Amygdala (tissue), 56 donors: ENCODE results near the gene SPTLC2.
"Not testable (repeated sequence)": the region's sequence is repeated elsewhere in the genome, so short reads cannot be mapped to it uniquely, and the experiment has no call there.

Source experiments
- DNase-seq, 56 donors: peaks; one replicate each; lab custom pipeline; 2025; lab: John Stamatoyannopoulos, UW

Gene SPTLC2

DNA sequence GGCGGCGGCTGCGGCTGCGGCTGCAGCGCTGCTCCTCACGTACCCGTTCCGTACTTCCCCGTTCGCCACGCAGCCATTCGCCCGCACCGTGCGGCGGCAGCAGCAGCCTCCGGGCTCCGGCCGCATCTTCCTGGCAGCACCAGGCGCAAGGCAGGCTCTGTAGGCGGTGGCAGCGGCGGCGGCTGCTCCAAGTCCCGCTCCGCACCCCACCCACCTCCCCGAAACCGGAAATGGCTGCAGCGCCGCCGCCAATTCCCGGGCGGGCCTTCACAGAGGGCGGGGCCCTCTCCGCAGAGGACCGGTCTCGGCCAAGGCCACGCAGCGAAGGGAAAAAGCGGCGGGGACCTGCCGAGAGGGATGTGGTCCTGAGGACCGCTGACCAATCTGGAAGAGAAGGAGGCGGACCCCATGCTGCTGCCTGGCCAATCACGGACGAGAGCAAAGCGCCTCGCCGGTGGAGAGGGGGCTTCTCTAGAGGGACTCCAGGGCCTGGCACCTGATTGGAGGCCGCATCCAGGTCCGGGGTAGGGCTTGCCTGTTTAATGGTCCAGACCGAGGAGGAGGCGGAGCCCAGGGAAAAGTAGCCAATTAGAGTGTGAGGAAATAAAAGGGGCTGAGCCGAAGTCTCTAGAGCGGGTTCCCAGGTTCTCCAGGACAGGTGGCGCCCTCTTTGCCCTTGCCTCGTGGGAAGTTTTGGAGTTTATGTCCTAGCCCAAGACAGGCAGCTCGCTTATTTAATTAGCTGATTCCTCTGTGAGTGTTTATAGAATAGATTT lies at the start of gene SPTLC2:
TSS of gene SPTLC2 (minus strand) at position 184 of the 776 bp plus-strand sequence. CDS start at position 126, 58 bp downstream.
- peak; percentile 88 to 100 (median 99) for DNase-seq

GRCh38 chr14:77663293-77663692 lies 46.9 kb upstream of the SPTLC2 start:
- no peak for DNase-seq

DNA sequence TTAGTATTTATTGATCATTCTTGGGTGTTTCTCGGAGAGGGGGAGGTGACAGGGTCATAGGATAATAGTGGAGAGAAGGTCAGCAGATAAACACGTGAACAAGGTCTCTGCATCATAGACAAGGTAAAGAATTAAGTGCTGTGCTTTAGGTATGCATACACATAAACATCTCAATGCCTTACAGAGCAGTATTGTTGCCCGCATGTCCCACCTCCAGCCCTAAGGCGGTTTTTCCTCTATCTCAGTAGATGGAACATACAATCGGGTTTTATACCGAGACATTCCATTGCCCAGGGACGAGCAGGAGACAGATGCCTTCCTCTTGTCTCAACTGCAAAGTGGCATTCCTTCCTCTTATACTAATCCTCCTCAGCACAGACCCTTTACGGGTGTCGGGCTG lies 45.1 kb upstream of the SPTLC2 start:
- not testable (repeated sequence) for DNase-seq

- DNase-seq, result peak in 32 of 56 donors; percentile 6 to 68 (median 28)
These were observed 44.3 kb upstream of the SPTLC2 start for GRCh38 chr14:77660754-77661153.

GRCh38 chr14:77659831-77660230 lies 43.4 kb upstream of the SPTLC2 start:
- DNase-seq, result no peak

- DNase-seq, result no peak
These were observed 40.8 kb upstream of the SPTLC2 start for GRCh38 chr14:77657280-77657679.

GRCh38 chr14:77654001-77654441 lies 37.6 kb upstream of the SPTLC2 start:
- peak in 1 of 56 donors; percentile 5 for DNase-seq

DNA sequence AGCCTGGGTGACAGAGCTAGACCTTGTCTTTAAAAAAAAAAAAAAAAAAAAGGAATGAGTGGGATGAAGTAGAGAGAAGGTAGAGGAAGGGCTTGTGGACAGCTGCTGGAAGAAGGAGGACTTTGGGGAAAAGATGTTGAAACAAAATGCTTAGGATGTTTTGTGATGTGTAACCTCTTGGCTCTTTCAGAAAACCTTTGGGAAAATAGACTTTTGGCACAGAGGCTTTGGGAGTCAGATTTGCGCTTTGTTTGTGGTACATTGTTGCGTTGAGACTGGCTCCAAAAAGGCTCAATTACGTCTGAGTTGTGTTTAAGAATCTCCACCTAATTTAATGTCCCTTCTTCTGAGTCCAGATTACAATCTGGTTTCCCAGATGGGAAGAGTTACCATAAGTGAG lies 32.9 kb upstream of the SPTLC2 start:
- DNase-seq, result no peak

DNA sequence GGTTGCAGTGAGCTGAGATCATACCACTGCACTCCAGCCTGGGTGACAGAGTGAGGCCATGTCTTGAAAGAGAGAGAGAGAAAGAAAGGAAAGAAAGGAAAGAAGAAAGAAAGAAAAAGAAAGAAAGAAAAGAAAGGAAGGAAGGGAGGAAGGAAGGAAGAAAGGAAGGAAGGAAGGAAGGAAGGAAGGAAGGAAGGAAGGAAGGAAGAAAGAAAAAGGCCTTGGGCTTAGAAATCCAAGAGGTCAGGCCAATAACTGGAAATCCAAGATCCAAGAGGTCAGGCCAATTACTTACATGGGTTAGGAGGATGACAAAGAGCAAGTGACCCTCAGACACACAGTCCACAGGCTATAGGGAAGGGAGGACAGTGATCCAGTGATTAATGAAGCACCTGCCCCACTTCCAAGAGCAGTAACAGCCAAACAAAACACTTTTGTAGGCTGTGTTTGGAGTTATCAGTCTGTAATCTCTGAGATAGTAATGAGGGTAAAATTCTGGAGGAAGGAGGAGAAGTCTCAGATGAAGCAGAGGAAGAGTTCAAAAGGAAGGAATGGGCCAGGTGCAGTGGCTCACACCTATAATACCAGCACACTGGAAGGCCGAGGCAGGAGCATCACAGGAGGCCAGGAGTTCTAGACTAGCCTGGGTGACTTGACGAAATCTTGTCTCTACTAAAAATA lies 32.2 kb upstream of the SPTLC2 start:
- no peak for DNase-seq

GRCh38 chr14:77647853-77648252 lies 31.4 kb upstream of the SPTLC2 start:
- no peak for DNase-seq

- DNase-seq, result no peak
These were observed 30.5 kb upstream of the SPTLC2 start for GRCh38 chr14:77646907-77647306.

- DNase-seq, result no peak
These were observed 29.2 kb upstream of the SPTLC2 start for GRCh38 chr14:77645520-77646230.

DNA sequence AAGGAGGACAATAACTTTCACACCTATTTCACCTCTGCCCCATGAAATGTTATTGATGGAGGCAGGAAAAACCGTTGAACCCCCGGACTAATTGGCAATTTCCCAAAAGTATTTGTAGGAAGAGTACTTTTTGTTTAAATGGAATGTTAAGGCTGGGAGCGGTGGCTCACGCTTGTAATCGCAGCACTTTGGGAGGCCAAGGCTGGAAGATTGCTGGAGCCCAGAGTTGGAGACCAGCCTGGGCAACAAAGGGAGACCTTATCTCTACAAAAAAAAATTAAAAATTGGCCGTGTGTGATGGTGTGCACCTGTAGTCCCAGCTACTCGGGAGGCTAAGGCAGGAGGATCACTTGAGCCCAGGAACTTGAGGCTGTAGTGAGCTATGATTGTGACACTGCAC lies 26.0 kb upstream of the SPTLC2 start:
- no peak for DNase-seq

DNA sequence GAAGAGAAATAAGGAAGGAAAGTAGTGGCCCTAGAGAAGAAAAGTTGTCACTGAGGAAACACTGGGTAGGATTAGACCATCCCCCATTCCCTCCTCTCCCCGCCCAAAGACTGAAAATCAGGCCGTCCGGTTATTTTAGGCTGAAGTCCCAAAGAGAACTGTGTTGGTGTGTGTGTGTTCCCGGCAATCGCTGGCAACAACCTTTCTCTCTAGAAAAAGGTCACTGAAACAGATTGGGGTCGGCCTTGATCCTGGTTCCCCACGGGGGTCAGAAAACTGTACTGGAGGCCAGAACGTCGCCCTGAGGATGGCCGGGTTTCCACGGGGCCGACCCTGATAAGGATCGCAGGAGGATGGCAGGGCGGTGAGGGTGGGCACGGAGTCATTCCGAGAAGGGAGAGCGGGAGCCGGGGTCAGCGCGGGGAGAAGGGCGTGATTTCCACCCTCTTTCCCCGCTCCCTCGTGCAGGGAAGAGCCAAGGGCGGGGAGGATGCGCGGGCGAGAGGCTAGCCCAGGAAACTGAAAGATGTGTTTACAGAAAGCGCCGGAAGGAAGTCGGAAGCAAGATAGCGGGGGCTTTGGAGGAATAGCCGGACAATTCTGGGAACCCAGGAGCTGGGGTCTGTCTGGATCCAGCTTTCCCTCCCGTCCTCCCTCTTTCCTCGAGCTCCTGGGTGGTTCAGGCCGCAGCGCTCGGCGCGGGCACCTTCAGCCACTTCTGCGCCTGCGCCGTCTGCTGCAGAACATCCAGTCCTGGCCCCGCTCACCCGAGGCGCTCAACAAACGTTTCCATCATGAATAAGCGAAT lies 25.3 kb upstream of the SPTLC2 start:
- DNase-seq, result peak in 42 of 56 donors; percentile 8 to 77 (median 39)

GRCh38 chr14:77640756-77641533 lies 24.5 kb upstream of the SPTLC2 start:
- no peak for DNase-seq

GRCh38 chr14:77638771-77639171 lies 22.3 kb upstream of the SPTLC2 start:
- DNase-seq, result no peak

DNA sequence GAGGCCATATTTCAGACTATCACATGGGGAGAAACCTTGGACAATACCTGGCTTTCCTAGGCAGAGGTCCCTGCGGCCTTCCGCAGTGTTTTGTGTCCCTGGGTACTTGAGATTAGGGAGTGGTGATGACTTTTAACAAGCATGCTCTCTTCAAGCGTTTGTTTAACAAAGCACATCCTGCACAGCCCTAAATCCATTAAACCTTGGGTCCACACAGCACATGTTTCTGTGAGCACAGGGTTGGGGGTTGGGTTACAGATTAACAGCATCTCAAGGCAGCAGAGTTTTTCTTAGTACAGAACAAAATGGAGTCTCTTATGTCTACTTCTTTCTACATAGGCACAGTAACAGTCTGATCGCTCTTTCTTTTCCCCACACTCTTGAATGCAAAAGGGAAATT lies 19.4 kb upstream of the SPTLC2 start:
- DNase-seq, result not testable (repeated sequence)

- DNase-seq, result not testable (repeated sequence)
These were observed 19.0 kb upstream of the SPTLC2 start for GRCh38 chr14:77635466-77635865.

DNA sequence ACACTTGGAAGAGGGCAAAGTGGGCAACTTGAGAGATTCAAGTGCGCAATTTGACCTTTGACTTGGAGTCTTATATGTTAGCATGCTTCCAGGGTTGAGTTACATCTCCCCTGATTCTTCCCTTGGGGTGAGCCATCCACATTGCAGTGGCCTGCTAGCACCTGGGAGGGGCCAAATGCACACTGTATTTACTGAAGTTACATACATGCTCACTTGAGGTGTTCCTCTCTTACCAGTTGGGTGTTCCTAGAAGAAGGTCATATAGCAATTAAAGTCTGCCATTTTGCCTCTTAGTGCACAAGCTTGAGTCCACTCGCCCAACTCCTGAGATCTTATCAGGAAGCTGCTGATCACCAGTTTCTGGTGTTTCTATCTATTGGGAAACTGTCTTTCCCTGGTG lies 13.7 kb upstream of the SPTLC2 start:
- DNase-seq, result no peak

DNA sequence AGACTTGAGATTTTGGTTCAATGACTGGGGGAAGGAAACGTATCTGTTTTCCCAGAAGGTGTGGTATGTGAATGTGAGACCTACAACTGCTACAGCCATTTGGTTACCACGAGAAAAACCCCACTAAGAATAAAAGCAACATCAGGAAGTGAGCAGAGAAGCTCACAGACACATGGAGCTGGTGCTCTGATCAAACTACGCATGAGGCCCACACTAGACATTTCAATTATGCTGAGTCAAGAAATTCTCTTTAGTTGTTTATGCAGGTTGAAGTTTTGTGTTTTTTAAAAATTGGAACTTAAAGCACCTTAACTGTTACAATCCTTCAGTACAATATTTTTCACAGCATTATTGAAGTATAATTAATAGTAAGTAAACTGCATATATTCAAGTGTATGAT lies 8.9 kb upstream of the SPTLC2 start:
- no peak for DNase-seq
